ENCODE results near the gene ANKH.

Gene ANKH

DNA sequence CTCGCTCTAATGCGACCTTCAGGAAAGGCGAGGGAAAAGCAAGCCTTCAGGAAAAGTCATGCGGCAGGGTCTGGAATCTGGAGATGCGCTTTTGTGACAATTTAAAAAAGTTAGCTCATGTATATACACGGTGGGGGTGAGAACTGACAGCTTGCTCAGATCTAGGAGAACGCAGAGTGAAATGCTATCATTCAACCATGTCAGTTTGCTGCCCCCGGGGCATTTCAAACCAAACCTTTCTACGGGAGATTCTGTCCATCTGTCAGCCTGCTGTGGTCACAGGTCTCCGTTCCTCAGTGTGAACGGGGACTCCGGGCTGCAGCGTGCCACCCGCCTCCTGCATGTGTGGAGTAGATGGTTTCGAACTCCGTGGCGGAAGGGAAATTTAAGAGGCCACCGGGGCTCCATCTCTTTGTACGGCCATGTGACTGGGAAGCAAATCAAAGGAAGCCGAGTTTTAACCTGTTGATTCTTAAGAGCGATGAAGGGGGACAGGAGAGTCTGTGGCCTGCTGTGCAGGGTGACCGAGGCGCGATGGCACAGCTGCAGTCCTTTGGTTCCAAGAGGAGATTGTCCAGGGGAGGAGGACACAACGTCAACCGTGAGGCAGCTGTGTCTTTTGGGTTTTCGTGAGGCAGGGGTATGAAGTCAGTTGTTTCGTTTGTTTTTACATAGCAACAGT lies 161.1 kb downstream of the ANKH start:
- DNase-seq: no peak

DNA sequence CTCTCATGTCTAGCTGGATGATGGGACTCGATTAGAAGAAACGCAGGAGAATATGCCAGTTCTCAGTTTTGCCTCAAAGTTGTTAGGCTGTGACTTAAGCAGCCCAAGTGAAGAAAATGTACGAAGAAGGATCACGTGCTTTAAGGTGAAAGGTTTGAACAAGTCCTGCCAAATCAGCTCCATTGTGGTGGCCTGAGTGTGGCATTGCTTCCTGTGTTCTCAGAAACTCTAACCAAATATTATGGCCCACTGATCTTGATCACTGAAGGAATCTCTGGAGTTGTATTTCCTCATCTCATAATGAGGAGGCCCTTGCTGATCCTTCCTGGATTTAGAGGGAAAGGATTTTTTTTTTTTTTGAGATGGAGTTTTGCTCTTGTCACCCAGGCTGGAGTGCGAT lies 163.0 kb downstream of the ANKH start:
- DNase-seq: no peak

DNA sequence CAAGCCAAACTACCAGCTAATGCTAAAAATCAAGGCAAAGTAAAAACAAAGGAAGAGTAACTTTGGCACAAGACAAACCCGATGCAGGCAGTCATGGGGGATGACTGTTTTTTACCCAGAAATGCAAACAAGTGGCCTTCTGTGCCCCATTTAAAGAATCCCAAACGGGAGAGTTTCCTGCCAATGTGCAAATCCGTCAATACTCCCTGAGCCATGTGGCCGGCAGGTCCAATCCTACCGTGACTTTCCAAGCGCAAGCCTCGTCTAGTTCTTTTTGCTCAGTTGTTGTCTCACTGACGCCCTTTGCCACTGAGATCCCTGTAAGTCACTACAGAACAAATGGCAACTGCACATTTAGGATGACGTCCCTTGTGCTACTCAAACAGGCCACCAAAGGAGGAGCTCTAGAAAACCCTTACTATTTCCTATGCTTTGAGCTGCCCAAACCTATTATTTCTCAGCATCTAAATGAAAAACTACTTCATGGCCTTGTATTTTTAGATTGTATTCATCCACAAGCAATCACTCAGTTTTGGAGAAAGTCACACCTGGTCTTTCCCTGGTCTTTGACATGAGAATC lies 163.7 kb downstream of the ANKH start:
- DNase-seq: no peak

DNA sequence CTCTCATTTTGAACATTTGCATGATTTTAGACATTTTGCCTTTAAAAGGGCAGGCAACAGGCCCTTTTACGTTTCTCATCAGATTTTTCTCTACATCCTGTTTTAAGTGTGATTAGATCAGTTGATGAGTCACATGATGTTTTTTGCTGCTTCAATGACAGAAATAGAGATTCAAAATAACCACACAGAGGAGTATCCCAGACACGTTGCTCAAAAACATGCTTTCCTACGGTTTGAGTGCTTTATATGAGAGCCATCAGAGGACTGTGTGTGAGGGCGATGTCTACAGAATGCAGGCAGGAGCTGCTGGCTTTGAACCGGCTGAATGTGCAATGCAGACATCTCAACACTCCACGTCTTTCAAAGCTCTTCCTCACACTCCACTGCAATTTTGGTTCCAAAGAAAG lies 165.0 kb downstream of the ANKH start:
- DNase-seq: peak; percentile 57

DNA sequence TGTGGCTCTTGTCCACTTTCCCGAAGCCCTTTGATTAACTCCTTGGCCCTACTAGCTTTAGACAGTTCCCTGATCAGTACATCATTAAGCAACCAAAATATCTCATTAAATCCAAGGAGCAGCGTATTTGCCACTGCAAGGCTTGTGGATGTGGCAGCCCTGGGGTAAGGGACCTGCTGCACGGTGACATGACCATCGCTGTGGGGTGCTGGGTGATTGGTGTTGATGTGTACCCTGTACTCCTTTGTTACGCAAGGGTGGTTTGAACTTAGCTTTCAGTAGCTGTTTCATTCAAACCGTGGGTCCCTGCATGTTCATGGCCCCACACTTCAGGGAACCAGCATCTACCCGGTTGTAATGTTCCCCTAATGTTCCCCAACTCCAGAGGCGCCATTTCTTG lies 166.0 kb downstream of the ANKH start:
- DNase-seq: no peak

DNA sequence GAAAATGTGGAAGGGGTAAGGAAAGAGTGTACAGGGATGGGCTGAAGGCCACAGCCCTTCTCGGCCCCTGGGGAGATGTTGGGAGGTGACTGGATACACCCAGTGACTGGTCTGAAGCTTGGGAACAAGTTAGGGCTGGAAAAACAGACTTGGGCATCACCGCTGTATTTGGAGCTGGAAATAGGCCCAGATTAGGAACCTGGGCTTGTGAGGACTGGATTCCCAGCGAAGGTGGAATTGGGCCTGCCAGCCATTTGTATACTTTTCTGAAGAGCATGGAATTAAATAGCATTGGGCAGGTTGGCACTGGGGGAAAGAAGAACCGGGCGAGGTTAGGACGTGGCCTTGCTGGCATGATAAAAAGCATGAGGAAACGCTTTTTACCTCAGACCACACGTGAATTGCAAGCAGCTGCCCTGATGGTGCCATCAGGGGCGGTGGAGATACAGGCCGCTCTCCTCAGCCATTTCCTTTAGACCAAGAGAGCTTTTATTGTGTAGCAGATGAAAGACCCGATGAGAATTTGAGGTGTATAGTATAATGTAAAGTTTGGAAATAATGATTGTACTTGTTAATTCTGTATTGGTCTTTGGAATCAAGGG lies 169.2 kb downstream of the ANKH start:
- DNase-seq: no peak

DNA sequence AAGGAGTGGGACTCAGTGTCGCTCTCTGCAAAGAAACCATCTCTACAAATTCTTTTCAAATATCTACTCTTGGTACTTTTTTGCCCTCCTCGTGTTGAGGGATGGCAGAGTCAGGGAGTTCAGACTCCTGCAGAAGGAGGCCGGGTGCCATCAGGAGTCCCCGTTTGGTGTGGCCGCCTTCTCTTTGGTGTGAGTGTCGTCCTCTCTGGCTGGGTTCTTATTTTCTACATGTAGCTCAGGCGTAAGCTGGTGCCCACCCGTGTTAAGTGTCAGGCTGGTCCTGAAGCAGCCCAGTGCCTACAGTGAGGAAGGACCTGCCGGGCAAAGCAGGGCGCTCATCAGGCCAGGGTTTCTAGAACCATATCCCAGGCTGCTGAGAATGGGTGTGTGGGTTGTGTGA lies 170.0 kb downstream of the ANKH start:
- no peak for DNase-seq

DNA sequence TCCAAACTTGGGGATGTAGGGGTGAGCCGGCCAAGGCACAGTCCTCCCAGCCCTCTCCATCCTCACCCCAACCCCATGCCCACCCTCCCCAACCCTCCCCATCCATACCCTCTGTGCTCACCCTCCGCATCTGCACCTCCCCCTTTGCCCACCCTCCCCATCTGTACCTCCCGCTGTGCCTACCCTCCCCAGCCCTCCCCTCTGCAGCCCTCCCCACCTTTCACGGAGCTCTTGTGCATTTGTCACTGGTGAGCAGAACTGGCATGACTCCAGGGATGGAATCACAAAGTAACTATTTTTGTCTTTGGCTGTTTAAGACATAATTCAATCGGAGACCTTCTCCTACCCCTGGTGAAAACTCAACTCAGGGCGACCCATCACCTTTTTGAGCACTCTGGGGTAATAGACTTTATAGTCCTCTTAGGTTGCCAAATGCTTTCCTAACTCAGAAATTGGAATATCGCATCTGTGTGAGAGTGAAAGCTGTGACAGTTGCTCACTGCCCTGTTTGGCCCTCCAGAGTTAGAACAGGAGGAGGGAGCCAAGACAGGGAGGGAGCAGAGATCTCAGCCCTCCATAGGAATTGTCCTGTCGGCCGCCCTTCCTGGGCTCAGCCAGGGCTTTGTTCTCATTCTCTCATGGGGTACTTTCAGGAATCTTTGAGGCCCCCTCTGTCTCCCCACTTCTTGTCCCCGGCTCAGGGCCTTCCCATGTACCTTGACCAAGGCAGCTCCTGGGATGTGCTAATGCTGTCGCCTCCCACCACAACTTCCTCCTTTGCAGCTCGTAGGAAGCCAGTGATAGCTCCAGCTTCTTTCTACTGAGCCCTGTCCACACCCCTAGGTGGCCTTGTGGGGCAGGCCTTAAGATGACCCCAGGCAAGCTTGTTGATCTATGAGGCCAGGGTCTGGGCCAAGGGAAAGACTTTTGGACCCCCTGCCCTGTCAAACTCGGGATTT lies 170.8 kb downstream of the ANKH start:
- no peak for DNase-seq

DNA sequence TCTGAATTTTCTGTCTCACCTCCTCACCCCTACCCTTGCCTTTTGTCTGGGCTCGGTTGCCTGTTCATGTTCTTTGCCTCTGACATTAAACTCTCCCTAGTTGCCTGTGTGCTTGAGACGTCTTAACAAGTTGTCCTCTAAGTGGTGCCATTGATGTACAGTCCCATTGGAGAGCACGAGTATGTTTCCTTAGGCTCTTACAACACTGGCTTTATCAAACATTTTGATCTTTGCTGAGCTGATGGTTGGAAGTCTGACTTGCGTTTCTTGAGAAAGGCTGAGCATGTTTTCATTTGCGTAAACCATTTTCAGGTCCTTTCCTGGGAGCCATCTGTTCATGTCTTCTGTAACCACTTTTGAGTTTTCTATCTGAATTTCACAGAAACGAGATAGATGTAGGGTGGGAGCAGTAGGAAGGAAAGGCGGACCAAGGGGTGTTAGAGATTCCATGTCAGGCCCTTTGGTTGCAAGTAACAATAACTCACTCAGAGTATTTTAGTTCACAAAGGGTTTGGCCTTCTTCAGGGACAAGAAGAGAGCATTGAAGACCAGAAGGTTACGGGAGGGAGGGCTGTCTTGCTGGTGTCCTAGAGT lies 171.7 kb downstream of the ANKH start:
- no peak for DNase-seq

DNA sequence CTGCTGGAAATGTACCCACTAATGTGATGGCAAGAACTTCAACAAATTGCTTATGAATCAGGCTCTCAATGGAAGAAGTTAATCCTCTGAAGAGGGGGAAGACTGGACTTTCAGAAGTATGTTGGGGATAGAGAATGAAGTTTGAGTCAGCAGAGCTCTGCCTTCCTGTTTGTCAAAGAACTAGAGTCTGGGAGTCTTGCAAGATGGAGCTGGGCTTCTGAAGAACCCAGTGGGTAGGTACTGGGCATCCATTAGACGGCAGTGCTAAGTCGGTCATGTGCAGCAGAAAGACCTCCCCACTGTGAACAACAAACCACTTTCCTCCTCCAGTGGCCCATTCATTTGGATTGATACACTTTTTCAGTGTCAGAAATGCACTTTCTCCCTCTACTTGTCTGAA lies 172.4 kb downstream of the ANKH start:
- DNase-seq: no peak

DNA sequence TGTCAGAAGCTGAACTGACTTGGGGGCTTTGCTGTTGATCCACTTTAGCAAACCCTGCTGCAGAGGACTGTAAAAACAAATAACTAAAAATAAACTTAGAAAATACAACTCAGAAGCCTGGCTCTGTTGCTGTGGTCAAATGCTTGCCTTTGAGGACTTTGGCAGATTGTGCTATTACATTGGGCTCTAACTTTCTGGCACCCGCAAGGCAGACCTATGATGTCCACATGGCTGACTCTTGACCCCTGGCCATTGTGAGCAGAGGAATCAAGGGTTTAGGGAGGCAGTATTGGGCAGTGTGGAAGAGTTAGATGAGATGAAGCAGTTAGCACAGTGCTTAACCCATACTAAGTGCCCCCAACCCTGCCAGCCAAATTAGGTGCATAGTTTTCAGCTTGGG lies 173.1 kb downstream of the ANKH start:
- DNase-seq: no peak

DNA sequence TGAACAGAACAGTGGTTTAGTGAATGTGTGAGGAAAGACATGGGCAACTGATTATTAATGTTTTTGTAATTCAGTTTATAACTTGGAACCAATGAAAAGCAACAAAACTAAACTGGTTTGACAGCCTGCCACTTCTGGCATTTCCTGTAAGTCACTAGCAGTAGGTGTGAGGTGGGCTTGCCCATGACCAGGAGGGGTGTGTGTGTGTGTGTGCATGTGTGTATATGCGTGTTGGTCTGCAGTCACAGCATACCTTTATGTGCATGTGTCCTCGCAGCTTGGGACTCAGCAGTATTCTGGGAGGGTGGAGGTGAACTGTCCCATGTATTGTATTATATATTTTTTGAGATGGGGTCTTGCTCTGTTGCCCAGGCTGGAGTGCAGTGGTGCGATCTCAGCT lies 174.7 kb downstream of the ANKH start:
- no peak for DNase-seq

DNA sequence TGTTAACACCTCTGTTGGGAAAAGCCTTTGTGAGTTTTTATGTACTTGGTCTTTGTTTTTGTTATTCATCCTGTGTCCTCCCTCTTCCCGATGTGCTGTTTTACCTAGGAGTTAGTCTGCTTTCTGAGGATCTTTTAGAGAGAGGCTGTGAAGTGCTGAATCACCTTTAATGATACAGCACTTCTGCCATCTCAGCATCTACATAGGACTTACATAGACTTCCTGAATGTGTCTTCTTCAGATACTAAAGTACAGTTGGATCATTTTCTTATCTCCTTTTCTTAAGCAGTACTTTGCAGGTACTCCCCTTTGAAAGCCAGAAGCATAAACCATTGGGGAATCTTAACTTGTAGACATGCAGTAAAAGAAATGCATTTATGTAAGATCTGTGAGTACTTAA lies 175.5 kb downstream of the ANKH start:
- DNase-seq: no peak

DNA sequence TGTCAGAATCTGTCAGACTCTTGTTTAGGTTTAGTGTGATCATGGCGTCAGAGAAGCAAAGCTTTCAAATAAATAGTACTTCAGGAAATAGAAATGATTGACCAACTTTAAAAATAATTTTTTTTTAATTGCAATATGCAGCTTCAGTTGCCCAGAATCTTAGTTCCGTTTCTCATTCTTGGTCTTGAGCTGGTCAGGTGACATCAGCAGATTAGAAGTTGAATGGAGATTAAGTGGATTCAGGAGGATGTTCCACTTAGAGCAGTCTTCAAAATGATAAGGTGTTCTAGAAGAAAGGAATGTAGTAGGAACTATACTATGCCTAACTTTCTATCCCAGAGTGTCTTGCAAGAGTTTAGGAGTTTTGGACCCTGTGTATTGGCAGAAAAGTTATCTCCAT lies 176.4 kb downstream of the ANKH start:
- no peak for DNase-seq

DNA sequence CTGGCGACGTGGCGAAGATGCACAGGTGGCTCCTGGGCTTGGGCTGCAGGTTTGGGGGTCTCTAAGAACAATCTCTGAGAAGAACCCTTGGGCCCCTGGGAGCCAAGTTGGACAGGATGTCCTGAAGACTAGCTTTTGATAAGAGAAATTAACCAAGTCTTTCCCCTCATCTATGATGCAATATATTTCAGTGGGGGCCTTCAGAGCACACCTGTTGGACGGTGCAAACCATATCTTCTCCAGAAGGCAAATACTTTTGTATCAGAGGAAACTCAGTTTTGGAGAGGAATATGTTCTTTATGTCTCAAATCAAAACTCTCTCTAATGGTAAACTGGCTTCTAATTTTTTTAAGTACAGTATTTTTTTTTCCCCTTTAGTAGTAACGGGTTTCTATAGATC lies 178.5 kb downstream of the ANKH start:
- no peak for DNase-seq

DNA sequence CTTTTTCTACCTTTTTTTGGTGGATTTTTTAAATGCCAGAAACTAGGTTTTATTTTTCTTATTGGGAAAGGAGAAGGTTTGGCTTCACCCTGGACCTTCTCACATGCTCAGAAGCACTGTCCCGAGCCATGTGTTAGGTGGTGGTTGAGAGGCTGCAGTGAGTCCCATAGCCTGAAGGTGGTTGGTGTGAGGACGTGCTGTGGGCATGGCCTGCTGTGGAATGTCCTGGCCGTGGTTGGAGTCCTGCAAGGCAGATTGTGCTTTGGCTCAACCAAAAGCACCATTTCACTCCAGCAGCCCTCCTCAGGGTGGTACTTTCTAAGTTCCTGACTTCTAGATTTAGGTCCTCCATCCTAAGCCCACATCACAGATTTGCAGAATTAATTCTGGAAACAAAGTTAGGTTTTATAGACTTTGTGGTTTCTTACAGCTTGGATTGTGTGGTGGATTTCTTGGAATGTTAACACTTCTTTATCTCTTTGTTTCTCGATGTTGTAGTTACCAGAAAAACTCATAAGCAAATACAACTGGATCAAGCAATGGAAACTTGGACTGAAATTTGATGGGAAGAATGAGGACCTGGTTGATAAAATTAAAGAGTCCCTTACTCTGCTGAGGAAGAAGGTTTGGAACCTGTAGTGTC lies 184.4 kb downstream of the ANKH start:
- no peak for DNase-seq

DNA sequence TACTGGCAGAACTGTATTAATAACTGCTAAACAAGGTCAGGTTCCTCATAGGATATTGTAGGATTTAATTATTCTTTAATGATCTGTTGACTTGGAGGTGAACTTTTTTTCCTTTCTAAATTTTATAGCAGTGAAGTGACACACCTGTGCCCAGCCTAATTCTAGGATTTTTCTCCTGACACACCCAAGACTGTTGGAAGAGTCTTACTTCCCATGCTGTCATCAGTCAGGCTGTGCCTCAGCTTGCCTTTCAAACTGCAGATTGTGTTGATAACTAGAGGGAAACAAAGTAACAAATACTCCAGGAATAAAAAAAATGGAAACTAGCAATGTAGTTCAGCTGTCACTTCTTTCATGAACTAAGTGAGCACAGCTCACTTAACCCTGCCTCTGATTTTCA lies 185.1 kb downstream of the ANKH start:
- DNase-seq: no peak

DNA sequence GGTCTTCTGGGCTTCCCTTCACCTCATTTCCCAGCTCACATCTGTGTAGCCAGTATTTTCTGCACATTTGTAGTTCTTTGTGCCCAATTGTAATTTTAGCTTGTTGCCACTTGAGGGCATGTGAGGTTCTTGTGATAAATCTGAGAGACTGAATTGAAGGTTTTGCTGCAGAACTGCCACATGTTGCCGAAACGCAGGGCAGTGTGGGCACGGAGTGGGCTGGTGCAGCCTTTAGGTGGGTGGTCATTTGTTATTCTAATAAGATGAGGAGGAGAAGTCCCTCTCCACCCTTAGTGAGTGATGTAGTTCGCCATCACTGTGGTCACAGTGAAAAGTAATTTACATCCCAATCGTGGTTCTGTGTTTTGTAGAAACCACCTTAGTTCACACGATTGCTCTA lies 185.8 kb downstream of the ANKH start:
- DNase-seq: no peak

DNA sequence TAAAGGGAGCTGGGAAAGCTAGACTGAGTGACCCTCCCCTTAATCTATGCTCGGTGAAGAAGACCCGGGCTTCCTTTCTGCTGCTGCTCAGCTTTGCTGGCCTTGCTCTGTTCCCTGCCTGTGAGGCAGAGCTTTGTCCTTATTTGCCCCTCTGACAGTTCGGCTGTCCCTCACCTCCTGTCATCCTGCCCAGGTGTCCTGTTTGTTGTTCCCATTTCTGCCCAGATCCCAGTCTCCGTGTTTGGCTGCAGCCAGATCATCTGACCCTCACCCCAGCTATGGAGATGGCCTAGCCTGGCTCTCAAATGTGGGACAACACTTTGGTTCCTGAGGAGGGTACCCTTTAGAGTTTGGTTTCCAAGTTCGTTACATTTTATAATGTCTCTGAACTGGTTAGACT lies 186.8 kb downstream of the ANKH start:
- no peak for DNase-seq

DNA sequence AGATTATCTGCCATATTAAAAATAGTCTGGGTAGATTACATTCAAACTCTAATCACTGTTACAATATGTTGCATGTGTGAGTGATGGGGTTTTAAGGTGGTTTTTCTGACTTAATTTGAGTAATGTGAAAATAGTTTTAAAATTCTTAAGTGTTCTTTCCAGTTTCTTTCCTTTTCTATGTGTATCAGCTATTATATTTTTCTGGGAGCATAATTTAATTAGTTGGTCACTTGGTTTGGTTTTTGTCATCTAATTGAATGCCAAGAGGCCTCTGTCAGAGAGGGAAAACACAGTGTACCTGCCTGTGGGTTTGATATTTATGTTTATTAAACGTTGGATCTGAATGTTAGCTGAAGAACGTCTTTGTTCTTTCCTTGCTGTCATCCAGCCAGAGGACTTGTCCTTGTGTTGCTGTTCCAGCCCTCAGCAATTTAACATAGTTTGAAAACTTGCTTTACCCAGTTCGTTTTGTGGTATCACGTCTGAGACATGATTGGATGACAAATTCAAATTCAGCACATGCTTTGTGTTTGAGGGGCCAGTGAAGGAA lies 187.6 kb downstream of the ANKH start:
- DNase-seq: no peak

DNA sequence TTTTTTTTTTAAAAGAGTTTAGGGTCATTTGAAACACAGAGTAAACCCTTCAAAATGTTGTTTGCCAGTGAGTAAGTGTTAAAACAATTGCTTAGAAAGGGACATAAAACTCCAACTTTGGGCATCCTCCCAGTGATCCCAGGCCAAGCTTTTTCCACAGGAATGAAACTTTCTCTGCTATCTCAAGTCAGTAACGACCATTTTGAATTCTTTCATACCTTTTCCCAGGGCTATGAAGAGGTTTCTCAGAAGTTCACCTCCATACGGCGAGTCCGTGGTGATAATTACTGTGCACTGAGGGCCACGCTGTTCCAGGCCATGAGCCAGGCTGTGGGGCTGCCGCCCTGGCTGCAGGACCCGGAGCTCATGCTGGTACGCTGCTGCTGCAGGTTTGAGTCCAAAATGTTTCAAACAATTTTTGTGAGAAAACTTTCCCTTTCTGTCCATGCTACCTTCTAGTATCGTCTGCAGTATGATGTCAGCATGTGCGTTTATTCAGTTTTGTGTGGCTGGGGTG lies 190.3 kb downstream of the ANKH start:
- no peak for DNase-seq

DNA sequence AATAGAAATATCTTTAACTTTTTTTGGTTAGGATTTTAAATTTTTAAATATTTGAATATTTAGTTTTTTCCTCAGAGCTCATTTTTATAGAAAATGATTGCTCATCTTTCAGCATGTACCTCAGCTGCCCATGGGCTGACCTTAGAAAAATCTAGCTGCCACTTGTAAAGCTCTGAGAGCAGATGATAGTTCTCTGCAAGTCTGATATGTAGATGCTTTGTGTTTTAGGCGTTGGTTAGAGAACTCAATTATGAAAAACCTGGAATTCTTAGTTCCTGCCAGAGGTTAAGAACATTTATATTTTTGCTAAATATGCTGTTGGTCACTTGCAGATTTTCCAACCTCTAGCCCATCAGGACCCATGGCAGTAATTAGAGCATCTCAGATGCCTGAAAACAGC lies 192.0 kb downstream of the ANKH start:
- DNase-seq: no peak

All from effector CD4-positive, alpha-beta T cell (primary cell).